Spleen (tissue), 11 donors: ENCODE measurements around the gene INF2. TPM values are rescaled to one million over a fixed set of nuclear protein-coding genes. Genes with fewer than 3 reads are reported as not detected.

ENCODE experiments used
- DNase-seq: peaks from one replicate; pipeline ENCODE4 v3.0.0-alpha.2; 2020
- H3K27ac ChIP-seq, 8 donors: fragments of 200-600 bp; sonication (generic) in 7 of 8; 1 replicate in 4 of 8; 2 replicates in 4 of 8; pipeline versions ENCODE4 v1.5.0 to v1.8.0; 2016 to 2021; ENCODE audit warnings: inconsistent platforms in 4 of 8, mild to moderate bottlenecking in 4 of 8, moderate library complexity in 1 of 8
- H3K27me3 ChIP-seq, 7 donors: fragments of 200-600 bp; sonication (generic) in 6 of 7; replicated peaks in 1 of 7; 1 replicate in 4 of 7; 2 replicates in 3 of 7; pipeline versions ENCODE4 v1.5.0 to v1.8.0; 2016 to 2021; ENCODE audit warnings: inconsistent platforms in 3 of 7, mild to moderate bottlenecking in 1 of 7
- H3K36me3 ChIP-seq, 6 donors: fragments of 200-600 bp; sonication (generic) in 5 of 6; 1 replicate in 4 of 6; 2 replicates in 2 of 6; pipeline versions ENCODE4 v1.5.0 to v1.8.0; 2016 to 2021; ENCODE audit warnings: inconsistent platforms in 2 of 6
- H3K4me1 ChIP-seq, 6 donors: fragments of 200-600 bp; sonication (generic) in 5 of 6; 1 replicate in 3 of 6; 2 replicates in 3 of 6; pipeline versions ENCODE4 v1.5.0 to v1.8.0; 2016 to 2021; ENCODE audit warnings: inconsistent platforms in 3 of 6
- H3K4me3 ChIP-seq, 8 donors: fragments of 200-600 bp; sonication (generic) in 7 of 8; 1 replicate in 4 of 8; 2 replicates in 4 of 8; pipeline versions ENCODE4 v1.5.0 to v1.8.0; 2016 to 2021; ENCODE audit warnings: inconsistent platforms in 4 of 8, mild to moderate bottlenecking in 4 of 8, moderate library complexity in 2 of 8
- H3K9me3 ChIP-seq, 8 donors: fragments of 200-600 bp; sonication (generic) in 7 of 8; 1 replicate in 4 of 8; 2 replicates in 4 of 8; pipeline versions ENCODE4 v1.5.0 to v1.8.0; 2016 to 2021; ENCODE audit warnings: inconsistent platforms in 4 of 8
- POLR2A ChIP-seq, 3 donors: fragments of 450-650 bp; IDR thresholded peaks; one replicate each; pipeline ENCODE4 v1.5.1; 2017; ENCODE audit warnings: antibody characterized with exemption in 3 of 3, mild to moderate bottlenecking in 1 of 3
- POLR2AphosphoS5 ChIP-seq, 3 donors: sonication (generic); formaldehyde crosslinking; IDR thresholded peaks; one replicate each; pipeline ENCODE4 v1.5.1; 2017; ENCODE audit warnings: antibody characterized with exemption in 3 of 3
- WGBS, 5 donors: extraction: QIAGEN DNeasy Blood & Tissue Kit in 3 of 5; methylation state at CpG; one replicate each; pipeline versions ENCODE4 v1.1.5 to v1.1.7; 2013 to 2018; 5-methylcytosine and 5-hydroxymethylcytosine counted together
- intact Hi-C: fragments of 100-400 bp; cut with DNase I; formaldehyde crosslinking; loops from one replicate; pipeline ENCODE4 v1.15.0; 2023; ENCODE audit warnings: low total_unique reads
- polyA plus RNA-seq, 3 donors: library from polyadenylated mRNA; stranded (reverse); fragments of 200-250 nt; gene quantifications; one replicate each; pipeline ENCODE4 v1.2.1, GENCODE V29; 2013
- total RNA-seq, 7 donors: library from RNA; depleted of rRNA in 3 of 7; stranded (reverse); fragments of >200 nt in 3 of 7; fragmentation: NEBNext Ultra II Directional in 4 of 7; extraction: Animal tissue kit (Norgen Biotek cat#: 25700) in 4 of 7; gene quantifications; one replicate each; pipeline versions ENCODE4 v1.1.0 to v1.2.1, GENCODE V29; 2016 to 2021
- TF ChIP-seq, protein P1 (sequence below), 11 experiments: fragments of 200-600 bp in 7 of 11; fragments of 450-650 bp in 4 of 11; sonication (generic) in 4 of 11; IDR thresholded peaks in 8 of 11; conservative IDR thresholded peaks in 3 of 11; 1 replicate in 7 of 11; 2 replicates in 4 of 11; pipeline versions ENCODE4 v1.4.0 to v1.8.0; 2016 to 2021; ENCODE audit warnings: antibody characterized with exemption in 11 of 11, inconsistent platforms in 4 of 11, mild to moderate bottlenecking in 1 of 11
- donor health status: healthy with polysubstance abuse.
- donor health status: DM: no; HTN: no; CAD: no; lungs with moderate emphysema.
- donor health status: DM: no; HTN: no; CAD: no.
- donor health status: Bipolar disorder and iron deficiency.
- donor health status: healthy.
- donor health status: DM: no; HTN: no; CAD: no.
- donor health status: DM: yes; HTN: yes; CAD: no.

Gene INF2
- total and polyA plus RNA-seq, 10 donors, result 56.6 to 120 (median 98.6) TPM

DNA sequence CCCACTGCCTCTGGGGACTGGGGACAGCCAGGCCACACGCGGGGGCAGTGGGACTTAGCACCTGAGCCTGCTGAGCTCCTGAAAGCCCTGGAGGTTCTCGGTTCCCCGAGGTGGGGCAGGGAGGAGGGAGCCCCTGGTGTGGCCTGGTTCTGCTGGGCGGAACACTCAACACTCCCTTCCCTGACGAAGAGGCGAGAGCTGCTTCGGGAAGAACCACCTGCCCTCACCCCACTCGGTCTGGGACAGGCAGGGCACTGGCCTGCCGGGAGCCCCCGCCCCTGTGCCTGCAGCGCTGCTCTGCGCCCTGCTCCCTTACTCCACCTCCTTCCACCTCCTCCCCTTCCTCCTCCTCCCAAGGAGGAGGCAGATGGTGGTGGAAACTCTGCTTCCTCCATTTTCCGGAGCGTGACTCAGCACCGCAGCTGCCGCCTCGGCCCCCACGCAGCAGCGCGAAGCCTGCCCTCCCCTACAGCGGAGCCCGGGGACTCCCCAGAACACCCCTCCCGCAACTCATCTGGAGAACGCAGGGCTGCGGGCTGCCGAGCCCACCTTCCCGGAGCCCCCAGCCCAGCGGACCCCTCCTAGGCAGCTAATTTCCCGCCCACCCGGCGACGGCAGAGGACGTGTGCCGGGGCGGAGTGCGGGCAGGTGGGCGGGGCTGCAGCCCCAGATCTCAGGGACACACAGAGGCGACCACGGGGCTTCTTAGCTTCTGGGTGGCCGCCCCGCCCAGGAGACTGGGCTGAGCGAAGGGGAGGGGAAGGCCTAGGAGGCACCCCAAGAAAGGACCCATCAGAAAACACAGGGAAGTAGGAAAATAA is 11.7 kb upstream of the INF2 start:
- peak overlapping the region; percentile 27 to 72 (median 51) for H3K4me3 ChIP-seq
- H3K27me3 ChIP-seq, result peaks cover 0 to 9% (median 0%) of the 10 kb centered on the region in 7 donors
- H3K4me1 ChIP-seq, result peaks cover 30 to 65% (median 53%) of the 10 kb centered on the region in 6 donors
- DNase-seq, result peak; percentile 90
- peak overlapping the region; percentile 71 to 89 (median 84) for H3K27ac ChIP-seq
- H3K9me3 ChIP-seq, result no peaks in the 10 kb centered on the region
- TF ChIP-seq POLR2AphosphoS5 (IDR thresholded peaks at IDR 0.05), result peak; percentile 79 to 90 (median 87)
- TF ChIP-seq, protein P1, sequence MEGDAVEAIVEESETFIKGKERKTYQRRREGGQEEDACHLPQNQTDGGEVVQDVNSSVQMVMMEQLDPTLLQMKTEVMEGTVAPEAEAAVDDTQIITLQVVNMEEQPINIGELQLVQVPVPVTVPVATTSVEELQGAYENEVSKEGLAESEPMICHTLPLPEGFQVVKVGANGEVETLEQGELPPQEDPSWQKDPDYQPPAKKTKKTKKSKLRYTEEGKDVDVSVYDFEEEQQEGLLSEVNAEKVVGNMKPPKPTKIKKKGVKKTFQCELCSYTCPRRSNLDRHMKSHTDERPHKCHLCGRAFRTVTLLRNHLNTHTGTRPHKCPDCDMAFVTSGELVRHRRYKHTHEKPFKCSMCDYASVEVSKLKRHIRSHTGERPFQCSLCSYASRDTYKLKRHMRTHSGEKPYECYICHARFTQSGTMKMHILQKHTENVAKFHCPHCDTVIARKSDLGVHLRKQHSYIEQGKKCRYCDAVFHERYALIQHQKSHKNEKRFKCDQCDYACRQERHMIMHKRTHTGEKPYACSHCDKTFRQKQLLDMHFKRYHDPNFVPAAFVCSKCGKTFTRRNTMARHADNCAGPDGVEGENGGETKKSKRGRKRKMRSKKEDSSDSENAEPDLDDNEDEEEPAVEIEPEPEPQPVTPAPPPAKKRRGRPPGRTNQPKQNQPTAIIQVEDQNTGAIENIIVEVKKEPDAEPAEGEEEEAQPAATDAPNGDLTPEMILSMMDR (IDR thresholded peaks at IDR 0.05 in 8 of 11, conservative IDR thresholded peaks at IDR 0.05 in 3 of 11), result no peak
- 0 to 1% (median 0%) methylated on average over 34 to 43 of the region's 43 CpGs for WGBS, 5 donors
- intact Hi-C loops, result no loop called here
- H3K36me3 ChIP-seq, result no peaks in the 10 kb centered on the region

DNA sequence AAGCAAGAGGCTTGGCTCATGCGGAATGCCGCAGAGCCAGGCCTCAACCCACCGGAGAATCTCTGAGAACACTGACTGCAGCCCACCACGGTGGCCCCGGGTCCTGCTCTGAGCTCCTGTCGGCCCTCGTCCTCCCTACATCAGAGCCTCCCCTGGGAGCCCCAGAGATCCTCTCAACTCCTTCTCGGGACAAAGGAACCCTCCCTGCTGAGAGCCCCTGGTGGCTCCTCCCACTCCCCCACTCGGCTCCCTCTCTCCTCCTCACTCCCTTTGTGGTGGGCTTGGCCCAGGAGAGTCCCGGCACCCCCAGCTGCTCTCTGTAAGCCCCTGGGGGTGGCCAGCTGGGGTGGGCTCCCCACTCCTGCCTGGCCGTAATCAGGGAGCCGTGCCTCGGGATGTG is 11.1 kb upstream of the INF2 start:
- H3K36me3 ChIP-seq, result no peaks in the 10 kb centered on the region
- H3K4me3 ChIP-seq, result peak overlapping the region in 7 of 8 donors; percentile 35 to 72 (median 51)
- no peaks in the 10 kb centered on the region for H3K9me3 ChIP-seq
- peaks cover 30 to 70% (median 54%) of the 10 kb centered on the region in 6 donors for H3K4me1 ChIP-seq
- intact Hi-C loops, result no loop called here
- 3 to 23% (median 18%) methylated on average over 8 to 13 of the region's 13 CpGs for WGBS, 5 donors
- TF ChIP-seq, protein P1 (IDR thresholded peaks at IDR 0.05 in 8 of 11, conservative IDR thresholded peaks at IDR 0.05 in 3 of 11), result no peak
- TF ChIP-seq POLR2A (IDR thresholded peaks at IDR 0.05), result no peak
- TF ChIP-seq POLR2AphosphoS5 (IDR thresholded peaks at IDR 0.05), result no peak
- H3K27me3 ChIP-seq, result peaks cover 0 to 9% (median 0%) of the 10 kb centered on the region in 7 donors
- peak overlapping the region; percentile 71 to 89 (median 84) for H3K27ac ChIP-seq
- peak; percentile 80 for DNase-seq

DNA sequence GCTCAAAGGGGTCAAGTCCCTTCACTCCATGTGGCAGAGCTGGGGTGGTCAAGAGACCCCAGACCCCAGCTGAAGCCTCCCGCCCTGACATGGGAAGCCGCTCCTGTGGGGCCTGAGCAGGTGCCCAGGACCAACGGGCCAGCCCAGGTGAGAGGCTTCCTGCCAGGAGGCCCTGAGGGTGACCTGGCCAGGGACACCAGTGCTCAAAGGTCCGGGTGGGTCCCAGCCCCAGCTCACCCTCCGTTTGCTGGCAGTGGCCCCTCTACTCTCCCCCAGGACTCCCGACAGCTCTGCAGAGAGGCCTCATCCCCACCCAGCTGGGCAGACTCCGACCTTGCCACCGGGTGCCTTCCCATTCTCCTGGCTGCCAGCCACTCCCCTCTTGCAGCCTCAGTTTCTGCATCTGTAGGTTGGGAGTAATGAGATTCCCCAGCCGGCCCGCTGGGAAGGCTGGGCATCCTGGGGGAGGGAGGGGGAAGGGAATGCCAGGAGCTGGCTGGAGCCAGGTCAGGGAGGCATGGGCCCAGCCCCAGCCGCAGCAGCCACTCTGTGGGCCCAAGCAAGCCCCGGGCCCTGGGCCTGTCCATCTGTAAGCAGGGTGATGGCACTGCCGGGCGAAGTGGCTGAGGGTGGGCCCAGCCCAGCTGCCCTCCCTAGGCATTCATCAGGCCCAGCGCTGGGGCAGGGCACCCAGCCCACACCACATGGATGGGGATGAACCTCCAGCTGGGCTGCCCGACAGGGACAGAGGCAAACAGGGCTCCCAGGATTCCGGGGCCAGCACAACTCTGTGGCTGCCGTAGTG is 10.3 kb upstream of the INF2 start:
- H3K36me3 ChIP-seq, result no peaks in the 10 kb centered on the region
- peaks cover 0 to 9% (median 0%) of the 10 kb centered on the region in 7 donors for H3K27me3 ChIP-seq
- H3K27ac ChIP-seq, result peak overlapping the region in 5 of 8 donors; percentile 80 to 89 (median 84)
- H3K9me3 ChIP-seq, result no peaks in the 10 kb centered on the region
- intact Hi-C loops, result no loop called here
- H3K4me1 ChIP-seq, result peaks cover 30 to 70% (median 54%) of the 10 kb centered on the region in 6 donors
- WGBS, 5 donors, result 86 to 89% (median 87%) methylated on average over 7 to 18 of the region's 18 CpGs
- peak overlapping the region in 1 of 8 donors; percentile 72 for H3K4me3 ChIP-seq
- peak; percentile 75 for DNase-seq
- no peak for TF ChIP-seq POLR2A (IDR thresholded peaks at IDR 0.05)
- TF ChIP-seq, protein P1 (IDR thresholded peaks at IDR 0.05 in 8 of 11, conservative IDR thresholded peaks at IDR 0.05 in 3 of 11), result no peak
- TF ChIP-seq POLR2AphosphoS5 (IDR thresholded peaks at IDR 0.05), result no peak
